Measurements from ENCODE around the gene CLRN3.

GRCh38 chr10:127905001-127905847 is 12.5 kb upstream of the CLRN3 start:
- no peak for TF ChIP-seq CTCF (IDR thresholded peaks at IDR 0.05; ENCODE audit: poor library complexity, severe bottlenecking)
- no peak for TF ChIP-seq EP300 (conservative IDR thresholded peaks at IDR 0.05; ENCODE audit: poor library complexity, severe bottlenecking)
- no peak for TF ChIP-seq SMC3 (conservative IDR thresholded peaks at IDR 0.05; ENCODE audit: poor library complexity)
- no peak for TF ChIP-seq POLR2AphosphoS5 (IDR thresholded peaks at IDR 0.05)
- TF ChIP-seq TAF1 (IDR thresholded peaks at IDR 0.05; ENCODE audit: low read depth) = no peak
